ENCODE results near the gene MEGF6. TPM values are rescaled to one million over a fixed set of nuclear protein-coding genes. Genes with fewer than 3 reads are reported as not detected.

The MEGF6 gene
- total and polyA plus RNA-seq, 8 donors: 40.6 to 108 (median 51.5) TPM

- intact Hi-C loops (cut with DNase I): no loop called here
- H3K4me1 ChIP-seq: peaks cover 0 to 3% of the 10 kb centered on the region in 2 donors
- no peak for DNase-seq
- no peak overlapping the region for H3K4me3 ChIP-seq
- no peak for TF ChIP-seq CTCF (IDR thresholded peaks at IDR 0.05)
- no peaks in the 10 kb centered on the region for H3K27me3 ChIP-seq
- H3K9me3 ChIP-seq: no peaks in the 10 kb centered on the region
- H3K27ac ChIP-seq: no peak overlapping the region
- ATAC-seq: no peak
- no peaks in the 10 kb centered on the region for H3K36me3 ChIP-seq
These were observed 59.1 kb downstream of the MEGF6 start for GRCh38 chr1:3552176-3552575.

GRCh38 chr1:3551711-3552110 is 59.6 kb downstream of the MEGF6 start:
- DNase-seq: no peak
- intact Hi-C loops (cut with DNase I): no loop called here
- no peaks in the 10 kb centered on the region for H3K27me3 ChIP-seq
- no peaks in the 10 kb centered on the region for H3K9me3 ChIP-seq
- H3K27ac ChIP-seq: no peak overlapping the region
- H3K4me3 ChIP-seq: no peak overlapping the region
- peaks cover 0 to 3% of the 10 kb centered on the region in 2 donors for H3K4me1 ChIP-seq
- no peak for ATAC-seq
- TF ChIP-seq CTCF (IDR thresholded peaks at IDR 0.05): no peak
- no peaks in the 10 kb centered on the region for H3K36me3 ChIP-seq

- no peak overlapping the region for H3K4me3 ChIP-seq
These were observed 60.0 kb downstream of the MEGF6 start for GRCh38 chr1:3551290-3551678.

GRCh38 chr1:3550511-3551289 is 60.6 kb downstream of the MEGF6 start:
- peaks cover 0 to 3% of the 10 kb centered on the region in 2 donors for H3K4me1 ChIP-seq
- no peak for TF ChIP-seq CTCF (IDR thresholded peaks at IDR 0.05)
- intact Hi-C loops (cut with DNase I): no loop called here

More at GRCh38 chr1:3551290-3551678, 60.0 kb downstream of the MEGF6 start:
- peaks cover 0 to 3% of the 10 kb centered on the region in 2 donors for H3K4me1 ChIP-seq
- no peaks in the 10 kb centered on the region for H3K9me3 ChIP-seq
- H3K36me3 ChIP-seq: no peaks in the 10 kb centered on the region
- no peaks in the 10 kb centered on the region for H3K27me3 ChIP-seq
- H3K27ac ChIP-seq: no peak overlapping the region
- TF ChIP-seq CTCF (IDR thresholded peaks at IDR 0.05): no peak
- DNase-seq (no peak), ATAC-seq (no peak)
- intact Hi-C loops (cut with DNase I): no loop called here

GRCh38 chr1:3548895-3549294 is 62.4 kb downstream of the MEGF6 start:
- no peak for ATAC-seq
- H3K27me3 ChIP-seq: no peaks in the 10 kb centered on the region
- no peak for DNase-seq
- H3K9me3 ChIP-seq: no peaks in the 10 kb centered on the region
- intact Hi-C loops (cut with DNase I): no loop called here
- H3K4me3 ChIP-seq: no peak overlapping the region
- peaks cover 0 to 3% of the 10 kb centered on the region in 2 donors for H3K4me1 ChIP-seq
- no peaks in the 10 kb centered on the region for H3K36me3 ChIP-seq
- no peak for TF ChIP-seq CTCF (IDR thresholded peaks at IDR 0.05)
- no peak overlapping the region for H3K27ac ChIP-seq

More at GRCh38 chr1:3550511-3551289, 60.6 kb downstream of the MEGF6 start:
- Histone ChIP-seq H3K36me3 (no peaks in the 10 kb centered on the region), H3K4me3 (no peak overlapping the region), H3K27ac (no peak overlapping the region), H3K9me3 (no peaks in the 10 kb centered on the region), H3K27me3 (no peaks in the 10 kb centered on the region)
- DNase-seq: no peak
- ATAC-seq: no peak

Data from left lung (tissue), 10 donors.